Effector memory CD4-positive, alpha-beta T cell (primary cell): ENCODE results near the gene SRRM1.
"Not testable (repeated sequence)": the region's sequence is repeated elsewhere in the genome, so short reads cannot be mapped to it uniquely, and the experiment has no call there.

ENCODE experiments used
- DNase-seq, 3 donors: peaks; one replicate each; pipeline ENCODE4 v3.0.0-alpha.2; 2020
- H3K27ac ChIP-seq: 2 replicates; pipeline ENCODE4 v1.7.0; 2013; ENCODE audit warnings: mild to moderate bottlenecking, low read length, moderate library complexity; ENCODE audit not compliant: insufficient read depth, poor library complexity, severe bottlenecking
- H3K27me3 ChIP-seq: replicated peaks from 2 replicates; pipeline ENCODE4 v1.7.0; 2013; ENCODE audit warnings: mild to moderate bottlenecking, low read length; ENCODE audit not compliant: insufficient read depth, control insufficient read depth, poor library complexity, severe bottlenecking
- H3K36me3 ChIP-seq: 2 replicates; pipeline ENCODE4 v1.7.0; 2013; ENCODE audit warnings: mild to moderate bottlenecking, low read length, moderate library complexity; ENCODE audit not compliant: control insufficient read depth, insufficient read depth
- H3K4me1 ChIP-seq: 2 replicates; pipeline ENCODE4 v1.7.0; 2013; ENCODE audit warnings: low read length, mild to moderate bottlenecking; ENCODE audit not compliant: control insufficient read depth, insufficient read depth, poor library complexity, severe bottlenecking
- H3K4me3 ChIP-seq: 2 replicates; pipeline ENCODE4 v1.7.0; 2013; ENCODE audit warnings: low read length, low read depth, mild to moderate bottlenecking; ENCODE audit not compliant: insufficient read depth, poor library complexity, severe bottlenecking
- H3K9me3 ChIP-seq: 2 replicates; pipeline ENCODE4 v1.7.0; 2013; ENCODE audit warnings: mild to moderate bottlenecking, low read length, moderate library complexity; ENCODE audit not compliant: control insufficient read depth

The SRRM1 gene

GRCh38 chr1:24699628-24700027 is 56.5 kb downstream of the SRRM1 start:
- Histone ChIP-seq H3K27ac (no peak overlapping the region), H3K36me3 (no peaks in the 10 kb centered on the region), H3K4me3 (no peak overlapping the region), H3K4me1 (peaks cover 4% of the 10 kb centered on the region), H3K9me3 (no peaks in the 10 kb centered on the region), H3K27me3 (no peaks in the 10 kb centered on the region)
- no peak for DNase-seq

GRCh38 chr1:24702511-24703293 is 59.6 kb downstream of the SRRM1 start:
- Histone ChIP-seq H3K36me3 (no peaks in the 10 kb centered on the region), H3K9me3 (no peaks in the 10 kb centered on the region), H3K27me3 (no peaks in the 10 kb centered on the region), H3K27ac (no peak overlapping the region), H3K4me1 (no peaks in the 10 kb centered on the region), H3K4me3 (no peak overlapping the region)
- no peak for DNase-seq

GRCh38 chr1:24704411-24705259 is 61.5 kb downstream of the SRRM1 start:
- Histone ChIP-seq H3K36me3 (no peaks in the 10 kb centered on the region), H3K4me3 (no peak overlapping the region), H3K27ac (no peak overlapping the region), H3K9me3 (no peaks in the 10 kb centered on the region), H3K27me3 (no peaks in the 10 kb centered on the region), H3K4me1 (no peaks in the 10 kb centered on the region)
- DNase-seq = no peak

GRCh38 chr1:24705260-24706073 is 62.4 kb downstream of the SRRM1 start:
- no peaks in the 10 kb centered on the region for H3K4me1 ChIP-seq
- peak overlapping the region; percentile 32 for H3K27ac ChIP-seq

GRCh38 chr1:24706074-24706389 is 62.9 kb downstream of the SRRM1 start:
- not testable (repeated sequence) for DNase-seq, H3K27me3 ChIP-seq, H3K9me3 ChIP-seq

More at GRCh38 chr1:24705260-24706073, 62.4 kb downstream of the SRRM1 start:
- no peaks in the 10 kb centered on the region for H3K36me3 ChIP-seq
- no peaks in the 10 kb centered on the region for H3K9me3 ChIP-seq
- H3K27me3 ChIP-seq = no peaks in the 10 kb centered on the region
- H3K4me3 ChIP-seq = no peak overlapping the region
- DNase-seq = peak in 1 of 3 donors; percentile 11

GRCh38 chr1:24707687-24708086 is 64.6 kb downstream of the SRRM1 start:
- no peaks in the 10 kb centered on the region for H3K9me3 ChIP-seq
- no peaks in the 10 kb centered on the region for H3K36me3 ChIP-seq
- no peaks in the 10 kb centered on the region for H3K27me3 ChIP-seq
- H3K27ac ChIP-seq = no peak overlapping the region
- H3K4me3 ChIP-seq = no peak overlapping the region
- no peak for DNase-seq
- H3K4me1 ChIP-seq = no peaks in the 10 kb centered on the region

More at GRCh38 chr1:24706074-24706389, 62.9 kb downstream of the SRRM1 start:
- not testable (repeated sequence) for H3K4me1 ChIP-seq, H3K27ac ChIP-seq, H3K4me3 ChIP-seq, H3K36me3 ChIP-seq

GRCh38 chr1:24708938-24709337 is 65.8 kb downstream of the SRRM1 start:
- H3K36me3 ChIP-seq = no peaks in the 10 kb centered on the region
- DNase-seq = no peak
- no peaks in the 10 kb centered on the region for H3K9me3 ChIP-seq
- H3K27ac ChIP-seq = no peak overlapping the region
- H3K4me3 ChIP-seq = no peak overlapping the region
- no peaks in the 10 kb centered on the region for H3K27me3 ChIP-seq
- H3K4me1 ChIP-seq = no peaks in the 10 kb centered on the region

GRCh38 chr1:24709791-24710441 is 66.8 kb downstream of the SRRM1 start:
- Histone ChIP-seq H3K36me3 (no peaks in the 10 kb centered on the region), H3K4me1 (no peaks in the 10 kb centered on the region), H3K27ac (no peak overlapping the region), H3K9me3 (no peaks in the 10 kb centered on the region), H3K27me3 (no peaks in the 10 kb centered on the region), H3K4me3 (no peak overlapping the region)
- DNase-seq = no peak

- DNase-seq = no peak
- no peaks in the 10 kb centered on the region for H3K36me3 ChIP-seq
- H3K9me3 ChIP-seq = no peaks in the 10 kb centered on the region
- H3K27me3 ChIP-seq = no peaks in the 10 kb centered on the region
- no peaks in the 10 kb centered on the region for H3K4me1 ChIP-seq
- H3K27ac ChIP-seq = no peak overlapping the region
- H3K4me3 ChIP-seq = no peak overlapping the region
Observed at GRCh38 chr1:24711329-24711728, 68.2 kb downstream of the SRRM1 start.
